Ovary (tissue), 3 donors: ENCODE measurements around the gene FBXL17.
"Not testable (repeated sequence)": the region's sequence is repeated elsewhere in the genome, so short reads cannot be mapped to it uniquely, and the experiment has no call there.

Experiments used
- POLR2A ChIP-seq: fragments of 450-650 bp; IDR thresholded peaks from one replicate; pipeline ENCODE4 v1.6.1; 2017; ENCODE audit warnings: antibody characterized with exemption, mild to moderate bottlenecking, moderate library complexity
- TF ChIP-seq, protein P1 (sequence below), 3 donors: fragments of 450-650 bp in 2 of 3; fragments of 200-600 bp in 1 of 3; IDR thresholded peaks; one replicate each; pipeline versions ENCODE4 v1.5.1 to v1.8.0; 2016 to 2022; ENCODE audit warnings: antibody characterized with exemption in 3 of 3, mild to moderate bottlenecking in 1 of 3
- donor health status: DM: no; HTN: no; CAD: no.

DNA sequence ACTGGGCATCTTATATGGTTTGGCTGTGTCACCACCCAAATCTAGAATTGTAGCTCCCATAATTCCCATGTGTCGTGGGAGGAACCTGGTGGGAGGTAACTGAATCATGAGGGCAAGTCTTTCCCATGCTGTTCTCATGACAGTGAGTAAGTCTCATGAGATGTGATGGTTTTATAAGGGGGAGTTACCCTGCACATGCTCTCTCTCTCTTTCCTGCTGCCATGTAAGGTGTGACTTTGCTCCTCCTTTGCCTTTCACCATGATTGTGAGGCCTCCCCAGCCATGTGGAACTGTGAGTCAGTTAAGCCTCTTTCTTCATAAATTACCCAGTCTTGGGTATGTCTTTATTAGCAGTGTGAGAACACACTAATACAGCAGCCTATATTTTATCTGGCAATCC, 229.0 kb downstream of the FBXL17 start:
- not testable (repeated sequence) for TF ChIP-seq POLR2A
- TF ChIP-seq, protein P1, sequence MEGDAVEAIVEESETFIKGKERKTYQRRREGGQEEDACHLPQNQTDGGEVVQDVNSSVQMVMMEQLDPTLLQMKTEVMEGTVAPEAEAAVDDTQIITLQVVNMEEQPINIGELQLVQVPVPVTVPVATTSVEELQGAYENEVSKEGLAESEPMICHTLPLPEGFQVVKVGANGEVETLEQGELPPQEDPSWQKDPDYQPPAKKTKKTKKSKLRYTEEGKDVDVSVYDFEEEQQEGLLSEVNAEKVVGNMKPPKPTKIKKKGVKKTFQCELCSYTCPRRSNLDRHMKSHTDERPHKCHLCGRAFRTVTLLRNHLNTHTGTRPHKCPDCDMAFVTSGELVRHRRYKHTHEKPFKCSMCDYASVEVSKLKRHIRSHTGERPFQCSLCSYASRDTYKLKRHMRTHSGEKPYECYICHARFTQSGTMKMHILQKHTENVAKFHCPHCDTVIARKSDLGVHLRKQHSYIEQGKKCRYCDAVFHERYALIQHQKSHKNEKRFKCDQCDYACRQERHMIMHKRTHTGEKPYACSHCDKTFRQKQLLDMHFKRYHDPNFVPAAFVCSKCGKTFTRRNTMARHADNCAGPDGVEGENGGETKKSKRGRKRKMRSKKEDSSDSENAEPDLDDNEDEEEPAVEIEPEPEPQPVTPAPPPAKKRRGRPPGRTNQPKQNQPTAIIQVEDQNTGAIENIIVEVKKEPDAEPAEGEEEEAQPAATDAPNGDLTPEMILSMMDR (IDR thresholded peaks at IDR 0.05): not testable (repeated sequence)
